Osteocyte (in vitro differentiated cells): ENCODE results near the gene KLHL7. TPM values are rescaled to one million over a fixed set of nuclear protein-coding genes. Genes with fewer than 3 reads are reported as not detected.

Experiments
- DNase-seq: peaks from one replicate; pipeline ENCODE4 v3.0.0; 2021; ENCODE audit warnings: mixed read lengths; ENCODE audit not compliant: unreplicated experiment; ENCODE audit errors: extremely low spot score
- H3K27ac Mint-ChIP-seq: one replicate; pipeline ENCODE4 v1.8.0; 2021; ENCODE audit warnings: mild to moderate bottlenecking, mixed read lengths; ENCODE audit not compliant: unreplicated experiment
- H3K27me3 Mint-ChIP-seq: one replicate; pipeline ENCODE4 v1.8.0; 2021; ENCODE audit warnings: mixed read lengths; ENCODE audit not compliant: unreplicated experiment
- H3K36me3 Mint-ChIP-seq: one replicate; pipeline ENCODE4 v1.8.0; 2021; ENCODE audit warnings: mixed read lengths; ENCODE audit not compliant: unreplicated experiment
- H3K4me1 Mint-ChIP-seq: one replicate; pipeline ENCODE4 v1.8.0; 2021; ENCODE audit warnings: mixed read lengths; ENCODE audit not compliant: unreplicated experiment
- H3K4me3 Mint-ChIP-seq: one replicate; pipeline ENCODE4 v1.8.0; 2021; ENCODE audit warnings: mild to moderate bottlenecking, moderate library complexity, mixed read lengths; ENCODE audit not compliant: unreplicated experiment
- H3K9me3 Mint-ChIP-seq: one replicate; pipeline ENCODE4 v1.8.0; 2021; ENCODE audit warnings: mixed read lengths; ENCODE audit not compliant: unreplicated experiment
- total RNA-seq: library from RNA; stranded (reverse); gene quantifications from 2 replicates; pipeline ENCODE4 v1.2.1, GENCODE V29; 2021
- TF ChIP-seq, protein P1 (sequence below): fragments of 200-600 bp; sonication (generic); IDR thresholded peaks from 2 replicates; pipeline ENCODE4 v1.5.0; 2021; ENCODE audit warnings: antibody characterized with exemption, mild to moderate bottlenecking, moderate library complexity

Gene KLHL7
- total RNA-seq, 1 donor from 2014 or later: 50.2 TPM

GRCh38 chr7:23165316-23165715, 59.7 kb downstream of the KLHL7 start:
- no peaks in the 10 kb centered on the region for H3K4me1 Mint-ChIP-seq
- no peak for DNase-seq
- H3K9me3 Mint-ChIP-seq: no peaks in the 10 kb centered on the region
- TF ChIP-seq, protein P1, sequence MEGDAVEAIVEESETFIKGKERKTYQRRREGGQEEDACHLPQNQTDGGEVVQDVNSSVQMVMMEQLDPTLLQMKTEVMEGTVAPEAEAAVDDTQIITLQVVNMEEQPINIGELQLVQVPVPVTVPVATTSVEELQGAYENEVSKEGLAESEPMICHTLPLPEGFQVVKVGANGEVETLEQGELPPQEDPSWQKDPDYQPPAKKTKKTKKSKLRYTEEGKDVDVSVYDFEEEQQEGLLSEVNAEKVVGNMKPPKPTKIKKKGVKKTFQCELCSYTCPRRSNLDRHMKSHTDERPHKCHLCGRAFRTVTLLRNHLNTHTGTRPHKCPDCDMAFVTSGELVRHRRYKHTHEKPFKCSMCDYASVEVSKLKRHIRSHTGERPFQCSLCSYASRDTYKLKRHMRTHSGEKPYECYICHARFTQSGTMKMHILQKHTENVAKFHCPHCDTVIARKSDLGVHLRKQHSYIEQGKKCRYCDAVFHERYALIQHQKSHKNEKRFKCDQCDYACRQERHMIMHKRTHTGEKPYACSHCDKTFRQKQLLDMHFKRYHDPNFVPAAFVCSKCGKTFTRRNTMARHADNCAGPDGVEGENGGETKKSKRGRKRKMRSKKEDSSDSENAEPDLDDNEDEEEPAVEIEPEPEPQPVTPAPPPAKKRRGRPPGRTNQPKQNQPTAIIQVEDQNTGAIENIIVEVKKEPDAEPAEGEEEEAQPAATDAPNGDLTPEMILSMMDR: no peak
- no peak overlapping the region for H3K4me3 Mint-ChIP-seq
- H3K36me3 Mint-ChIP-seq: peaks cover 6% of the 10 kb centered on the region
- H3K27me3 Mint-ChIP-seq: no peaks in the 10 kb centered on the region
- H3K27ac Mint-ChIP-seq: no peak overlapping the region

- Mint-ChIP-seq H3K36me3 (peaks cover 17% of the 10 kb centered on the region), H3K4me3 (no peak overlapping the region), H3K9me3 (no peaks in the 10 kb centered on the region), H3K27ac (no peak overlapping the region), H3K4me1 (no peaks in the 10 kb centered on the region), H3K27me3 (no peaks in the 10 kb centered on the region)
- TF ChIP-seq, protein P1: no peak
- DNase-seq: no peak
Observed at GRCh38 chr7:23167691-23168090, 62.1 kb downstream of the KLHL7 start.

DNA sequence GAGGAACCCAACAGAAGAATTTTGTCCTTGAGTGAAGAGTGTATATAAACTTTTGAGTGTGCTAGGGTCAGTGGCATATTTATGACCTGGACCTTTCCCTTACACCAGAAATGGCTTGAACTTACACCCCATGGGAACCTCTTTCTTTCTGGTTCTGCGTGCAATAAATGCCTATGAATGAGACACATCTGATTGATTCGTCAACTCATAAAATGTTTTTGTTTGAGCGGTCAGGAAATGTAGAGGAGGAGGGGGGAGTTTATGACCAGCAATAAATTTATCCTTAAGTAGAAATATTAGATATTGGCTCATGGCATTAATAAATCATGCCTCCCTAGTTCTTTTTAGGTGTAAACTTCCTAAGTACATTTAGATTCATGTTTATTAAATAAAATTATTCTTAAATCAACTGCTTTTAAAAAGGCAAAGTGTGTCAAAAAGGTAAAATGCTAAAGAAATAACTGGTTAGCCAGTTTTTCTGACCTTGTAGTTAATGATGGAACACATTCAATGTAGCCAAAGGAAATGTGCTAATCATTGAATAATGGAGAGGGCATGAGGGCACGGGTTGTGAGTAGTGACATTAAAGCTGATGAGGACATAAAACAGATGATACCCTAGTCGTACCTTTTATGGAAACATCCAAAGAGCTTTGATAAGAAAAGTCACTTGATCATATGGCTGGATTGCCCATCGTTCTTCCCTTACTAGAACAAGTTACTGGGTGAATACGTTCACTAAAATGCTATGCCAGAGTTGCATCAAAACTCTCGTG, 62.7 kb downstream of the KLHL7 start:
- H3K9me3 Mint-ChIP-seq: no peaks in the 10 kb centered on the region
- TF ChIP-seq, protein P1: no peak
- H3K4me1 Mint-ChIP-seq: no peaks in the 10 kb centered on the region
- no peak for DNase-seq
- H3K36me3 Mint-ChIP-seq: peaks cover 19% of the 10 kb centered on the region
- no peak overlapping the region for H3K27ac Mint-ChIP-seq
- no peaks in the 10 kb centered on the region for H3K27me3 Mint-ChIP-seq
- H3K4me3 Mint-ChIP-seq: no peak overlapping the region

DNA sequence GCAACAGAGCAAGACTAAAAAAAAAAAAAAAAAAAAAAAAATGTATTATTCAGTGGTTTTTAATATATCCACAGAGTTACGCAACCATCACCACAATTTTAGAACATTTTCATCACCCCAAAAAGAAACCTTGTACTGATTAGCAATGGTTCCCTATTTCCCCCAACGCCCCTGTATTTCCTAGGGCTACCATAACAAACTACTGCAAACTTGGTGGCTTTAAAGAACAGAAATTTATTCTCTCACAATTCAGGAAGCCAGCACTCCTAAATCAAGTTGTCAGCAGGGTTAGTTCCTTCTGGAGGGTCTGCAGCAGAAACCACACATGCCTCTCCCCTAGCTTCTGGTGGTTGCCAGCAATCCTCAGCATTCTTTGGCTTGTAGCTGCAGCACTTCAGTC, 70.4 kb downstream of the KLHL7 start:
- peaks cover 21% of the 10 kb centered on the region for H3K36me3 Mint-ChIP-seq
- no peaks in the 10 kb centered on the region for H3K27me3 Mint-ChIP-seq
- H3K27ac Mint-ChIP-seq: no peak overlapping the region
- DNase-seq: no peak
- no peaks in the 10 kb centered on the region for H3K9me3 Mint-ChIP-seq
- TF ChIP-seq, protein P1: no peak
- no peak overlapping the region for H3K4me3 Mint-ChIP-seq
- peaks cover under 1% of the 10 kb centered on the region for H3K4me1 Mint-ChIP-seq

DNA sequence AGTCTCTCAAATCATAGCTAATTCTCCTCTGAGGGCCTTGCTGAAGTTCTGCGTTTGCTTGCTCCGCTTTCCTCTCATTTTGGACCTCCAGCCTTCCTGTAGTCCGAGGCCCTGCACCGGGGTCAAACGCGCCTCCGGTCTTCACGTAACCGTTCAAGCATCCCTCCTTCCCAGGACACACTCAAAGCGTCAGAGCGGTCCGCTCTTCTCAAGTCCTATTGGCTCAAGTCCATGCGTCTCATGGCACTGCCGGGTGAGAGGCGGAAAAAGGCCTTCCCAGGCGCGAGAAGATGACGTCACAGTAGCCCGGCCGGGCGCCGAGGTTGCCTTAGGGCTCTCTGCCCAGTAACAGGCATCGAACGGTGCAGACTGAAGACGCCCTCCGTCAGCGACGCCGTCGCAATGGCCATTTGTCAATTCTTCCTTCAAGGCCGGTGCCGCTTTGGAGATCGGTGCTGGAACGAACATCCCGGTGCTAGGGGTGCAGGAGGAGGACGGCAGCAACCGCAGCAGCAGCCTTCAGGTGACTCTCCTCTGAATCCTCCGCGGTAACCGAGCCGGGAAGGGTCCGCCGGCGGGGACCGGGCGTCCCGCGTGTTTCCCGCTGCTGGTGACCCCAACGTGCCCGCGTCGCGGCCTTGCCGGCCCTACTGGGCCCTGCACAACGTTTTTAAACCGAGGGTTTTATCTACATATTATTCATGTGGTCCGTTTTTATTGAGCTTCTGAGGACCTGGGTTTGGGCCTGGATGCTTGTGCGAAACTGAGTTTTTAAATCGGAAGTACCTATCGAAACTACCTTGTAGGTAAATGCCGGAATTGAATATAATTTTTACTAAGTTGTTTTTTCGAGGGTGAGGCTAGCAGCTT, 76.3 kb downstream of the KLHL7 start, which contains the start of gene NUP42:
Gene NUP42 (plus strand): TSS at position 365 of the 870 bp plus-strand sequence. CDS start 38 bp downstream, at position 403.
- DNase-seq: peak; percentile 99
- Mint-ChIP-seq H3K4me3 (peak within 1 kb of the TSS; percentile 96), H3K27ac (peak within 1 kb of the TSS; percentile 99), H3K9me3 (no peaks in the 10 kb centered on the region), H3K27me3 (no peaks in the 10 kb centered on the region), H3K36me3 (peaks cover 9% of the 10 kb centered on the region), H3K4me1 (peaks cover 30% of the 10 kb centered on the region)
- TF ChIP-seq, protein P1: no peak
